Pulmonary artery endothelial cell (primary cell): ENCODE data around the gene SMARCA2. TPM values are rescaled to one million over a fixed set of nuclear protein-coding genes. Genes with fewer than 3 reads are reported as not detected.

Experiments
- DNase-seq: peaks from one replicate; pipeline ENCODE4 v3.0.0-alpha.2; 2011; ENCODE audit warnings: low read depth, low spot score
- total RNA-seq: library from RNA; depleted of rRNA; stranded (reverse); fragments of >200 nt; gene quantifications from 2 replicates; pipeline ENCODE4 v1.2.3, GENCODE V29; 2014

SMARCA2 gene
- total RNA-seq = 47.3 and 63.6 TPM in 2 replicates

GRCh38 chr9:2014696-2015580 is at the start of gene SMARCA2:
TSS of gene SMARCA2 (plus strand) at chr9:2015347. CDS start at chr9:2029023, 13,676 bp downstream.
- DNase-seq = peak; percentile 91

GRCh38 chr9:1966725-1967366 is 48.3 kb upstream of the SMARCA2 start:
- no peak for DNase-seq

GRCh38 chr9:1969160-1969559 is 46.0 kb upstream of the SMARCA2 start:
- DNase-seq = no peak

- no peak for DNase-seq
Observed at GRCh38 chr9:1969898-1970297, 45.2 kb upstream of the SMARCA2 start.

- DNase-seq = no peak
Observed at GRCh38 chr9:1972672-1973071, 42.5 kb upstream of the SMARCA2 start.

- DNase-seq = no peak
Observed at GRCh38 chr9:1977026-1977425, 38.1 kb upstream of the SMARCA2 start.

GRCh38 chr9:1978941-1979340 is 36.2 kb upstream of the SMARCA2 start:
- DNase-seq = no peak

GRCh38 chr9:1979741-1980367 is 35.3 kb upstream of the SMARCA2 start:
- no peak for DNase-seq

GRCh38 chr9:1980387-1980786 is 34.8 kb upstream of the SMARCA2 start:
- DNase-seq = no peak

- DNase-seq = no peak
Observed at GRCh38 chr9:1982074-1982473, 33.1 kb upstream of the SMARCA2 start.

- no peak for DNase-seq
Observed at GRCh38 chr9:1986341-1986740, 28.8 kb upstream of the SMARCA2 start.

- DNase-seq = no peak
Observed at GRCh38 chr9:1989500-1989899, 25.6 kb upstream of the SMARCA2 start.

GRCh38 chr9:1994180-1994579 is 21.0 kb upstream of the SMARCA2 start:
- DNase-seq = no peak

- DNase-seq = no peak
Observed at GRCh38 chr9:1995084-1995483, 20.1 kb upstream of the SMARCA2 start.

- no peak for DNase-seq
Observed at GRCh38 chr9:1996156-1996555, 19.0 kb upstream of the SMARCA2 start.

- DNase-seq = no peak
Observed at GRCh38 chr9:1997646-1998045, 17.5 kb upstream of the SMARCA2 start.

GRCh38 chr9:1998111-1998510 is 17.0 kb upstream of the SMARCA2 start:
- no peak for DNase-seq

- no peak for DNase-seq
Observed at GRCh38 chr9:2000314-2000713, 14.8 kb upstream of the SMARCA2 start.

GRCh38 chr9:2008372-2008771 is 6.8 kb upstream of the SMARCA2 start:
- DNase-seq = no peak

- DNase-seq = no peak
Observed at GRCh38 chr9:2012347-2012746, 2.8 kb upstream of the SMARCA2 start.

- DNase-seq = no peak
Observed at GRCh38 chr9:2013743-2014475, 1.2 kb upstream of the SMARCA2 start.
